Measurements from ENCODE around the gene HDAC4.

DNA sequence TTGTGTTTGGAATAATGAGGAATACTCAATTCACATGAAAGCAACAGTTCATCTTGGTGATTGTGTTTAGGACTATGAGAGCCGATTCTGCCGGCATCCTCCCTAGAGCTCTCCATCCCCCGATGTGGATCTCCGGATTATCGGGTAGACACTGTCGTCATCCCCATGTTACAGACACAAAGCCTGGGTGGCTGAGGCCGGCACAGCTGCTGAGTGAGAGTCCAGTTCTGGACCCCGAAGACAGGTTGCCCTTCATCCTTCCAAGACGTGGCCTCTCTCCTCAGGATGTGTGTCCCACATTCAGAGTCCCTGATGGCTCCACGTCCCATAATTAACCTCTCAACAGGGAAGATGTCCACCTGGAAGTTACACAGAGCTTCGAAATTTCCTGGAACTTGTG, 129.3 kb downstream of the HDAC4 start:
- no peak for TF ChIP-seq MCM5 (IDR thresholded peaks at IDR 0.05; ENCODE audit: low read depth)
- TF ChIP-seq, protein P1, sequence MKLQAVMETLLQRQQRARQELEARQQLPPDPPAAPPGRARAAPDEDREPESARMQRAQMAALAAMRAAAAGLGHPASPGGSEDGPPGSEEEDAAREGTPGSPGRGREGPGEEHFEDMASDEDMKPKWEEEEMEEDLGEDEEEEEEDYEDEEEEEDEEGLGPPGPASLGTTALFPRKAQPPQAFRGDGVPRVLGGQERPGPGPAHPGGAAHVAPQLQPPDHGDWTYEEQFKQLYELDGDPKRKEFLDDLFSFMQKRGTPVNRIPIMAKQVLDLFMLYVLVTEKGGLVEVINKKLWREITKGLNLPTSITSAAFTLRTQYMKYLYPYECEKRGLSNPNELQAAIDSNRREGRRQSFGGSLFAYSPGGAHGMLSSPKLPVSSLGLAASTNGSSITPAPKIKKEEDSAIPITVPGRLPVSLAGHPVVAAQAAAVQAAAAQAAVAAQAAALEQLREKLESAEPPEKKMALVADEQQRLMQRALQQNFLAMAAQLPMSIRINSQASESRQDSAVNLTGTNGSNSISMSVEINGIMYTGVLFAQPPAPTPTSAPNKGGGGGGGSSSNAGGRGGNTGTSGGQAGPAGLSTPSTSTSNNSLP (IDR thresholded peaks at IDR 0.05; ENCODE audit: borderline replicate concordance, low read depth, low read length) = no peak
- TF ChIP-seq POLR2A (conservative IDR thresholded peaks at IDR 0.05) = no peak
- TF ChIP-seq, protein P2, sequence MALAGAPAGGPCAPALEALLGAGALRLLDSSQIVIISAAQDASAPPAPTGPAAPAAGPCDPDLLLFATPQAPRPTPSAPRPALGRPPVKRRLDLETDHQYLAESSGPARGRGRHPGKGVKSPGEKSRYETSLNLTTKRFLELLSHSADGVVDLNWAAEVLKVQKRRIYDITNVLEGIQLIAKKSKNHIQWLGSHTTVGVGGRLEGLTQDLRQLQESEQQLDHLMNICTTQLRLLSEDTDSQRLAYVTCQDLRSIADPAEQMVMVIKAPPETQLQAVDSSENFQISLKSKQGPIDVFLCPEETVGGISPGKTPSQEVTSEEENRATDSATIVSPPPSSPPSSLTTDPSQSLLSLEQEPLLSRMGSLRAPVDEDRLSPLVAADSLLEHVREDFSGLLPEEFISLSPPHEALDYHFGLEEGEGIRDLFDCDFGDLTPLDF (CRISPR knock-in tag; IDR thresholded peaks at IDR 0.05) = no peak
- TF ChIP-seq BMI1 (IDR thresholded peaks at IDR 0.05; ENCODE audit: low read length) = no peak
- TF ChIP-seq, protein P3, sequence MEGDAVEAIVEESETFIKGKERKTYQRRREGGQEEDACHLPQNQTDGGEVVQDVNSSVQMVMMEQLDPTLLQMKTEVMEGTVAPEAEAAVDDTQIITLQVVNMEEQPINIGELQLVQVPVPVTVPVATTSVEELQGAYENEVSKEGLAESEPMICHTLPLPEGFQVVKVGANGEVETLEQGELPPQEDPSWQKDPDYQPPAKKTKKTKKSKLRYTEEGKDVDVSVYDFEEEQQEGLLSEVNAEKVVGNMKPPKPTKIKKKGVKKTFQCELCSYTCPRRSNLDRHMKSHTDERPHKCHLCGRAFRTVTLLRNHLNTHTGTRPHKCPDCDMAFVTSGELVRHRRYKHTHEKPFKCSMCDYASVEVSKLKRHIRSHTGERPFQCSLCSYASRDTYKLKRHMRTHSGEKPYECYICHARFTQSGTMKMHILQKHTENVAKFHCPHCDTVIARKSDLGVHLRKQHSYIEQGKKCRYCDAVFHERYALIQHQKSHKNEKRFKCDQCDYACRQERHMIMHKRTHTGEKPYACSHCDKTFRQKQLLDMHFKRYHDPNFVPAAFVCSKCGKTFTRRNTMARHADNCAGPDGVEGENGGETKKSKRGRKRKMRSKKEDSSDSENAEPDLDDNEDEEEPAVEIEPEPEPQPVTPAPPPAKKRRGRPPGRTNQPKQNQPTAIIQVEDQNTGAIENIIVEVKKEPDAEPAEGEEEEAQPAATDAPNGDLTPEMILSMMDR (IDR thresholded peaks at IDR 0.05 in 2 of 3, conservative IDR thresholded peaks at IDR 0.05 in 1 of 3; ENCODE audit: insufficient read depth in 2 of 3, low read depth in 1 of 3, low read length in 3 of 3) = no peak
- TF ChIP-seq, protein P4, sequence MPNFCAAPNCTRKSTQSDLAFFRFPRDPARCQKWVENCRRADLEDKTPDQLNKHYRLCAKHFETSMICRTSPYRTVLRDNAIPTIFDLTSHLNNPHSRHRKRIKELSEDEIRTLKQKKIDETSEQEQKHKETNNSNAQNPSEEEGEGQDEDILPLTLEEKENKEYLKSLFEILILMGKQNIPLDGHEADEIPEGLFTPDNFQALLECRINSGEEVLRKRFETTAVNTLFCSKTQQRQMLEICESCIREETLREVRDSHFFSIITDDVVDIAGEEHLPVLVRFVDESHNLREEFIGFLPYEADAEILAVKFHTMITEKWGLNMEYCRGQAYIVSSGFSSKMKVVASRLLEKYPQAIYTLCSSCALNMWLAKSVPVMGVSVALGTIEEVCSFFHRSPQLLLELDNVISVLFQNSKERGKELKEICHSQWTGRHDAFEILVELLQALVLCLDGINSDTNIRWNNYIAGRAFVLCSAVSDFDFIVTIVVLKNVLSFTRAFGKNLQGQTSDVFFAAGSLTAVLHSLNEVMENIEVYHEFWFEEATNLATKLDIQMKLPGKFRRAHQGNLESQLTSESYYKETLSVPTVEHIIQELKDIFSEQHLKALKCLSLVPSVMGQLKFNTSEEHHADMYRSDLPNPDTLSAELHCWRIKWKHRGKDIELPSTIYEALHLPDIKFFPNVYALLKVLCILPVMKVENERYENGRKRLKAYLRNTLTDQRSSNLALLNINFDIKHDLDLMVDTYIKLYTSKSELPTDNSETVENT (CRISPR knock-in tag; IDR thresholded peaks at IDR 0.05) = no peak
- TF ChIP-seq SREBF2 (CRISPR knock-in tag; IDR thresholded peaks at IDR 0.05) = no peak
- no peak for TF ChIP-seq EZH2 (IDR thresholded peaks at IDR 0.05; ENCODE audit: borderline replicate concordance, low read depth, low read length)
- no peak for TF ChIP-seq POLR2AphosphoS5 (IDR thresholded peaks at IDR 0.05; ENCODE audit: control insufficient read depth, insufficient read depth, low read depth, low read length)
- no peak for TF ChIP-seq DIDO1 (tag; IDR thresholded peaks at IDR 0.05; ENCODE audit: low read depth)
- TF ChIP-seq PRMT5 (CRISPR knock-in tag; IDR thresholded peaks at IDR 0.05) = no peak
- TF ChIP-seq RBFOX2 (IDR thresholded peaks at IDR 0.05; ENCODE audit: low read depth, low read length) = no peak
